Measurements from ENCODE around the gene VCPKMT.

VCPKMT gene

GRCh38 chr14:50116181-50116956 is at the start of gene VCPKMT:
VCPKMT (minus strand) TSS chr14:50116572; CDS start chr14:50116552, 20 bp downstream.
- DNase-seq (ENCODE audit: low read depth in 3 of 3): peak; percentile 93 to 94 (median 93)

- DNase-seq (ENCODE audit: low read depth in 3 of 3): no peak
Observed at GRCh38 chr14:50156111-50156510, 39.7 kb upstream of the VCPKMT start.

- DNase-seq (ENCODE audit: low read depth in 3 of 3): no peak
Observed at GRCh38 chr14:50148799-50149198, 32.4 kb upstream of the VCPKMT start.

GRCh38 chr14:50139192-50139591 is 22.8 kb upstream of the VCPKMT start:
- no peak for DNase-seq (ENCODE audit: low read depth in 3 of 3)

GRCh38 chr14:50127802-50128201 is 11.4 kb upstream of the VCPKMT start:
- no peak for DNase-seq (ENCODE audit: low read depth in 3 of 3)

GRCh38 chr14:50123062-50123461 is 6.7 kb upstream of the VCPKMT start:
- DNase-seq (ENCODE audit: low read depth in 3 of 3): no peak

GRCh38 chr14:50122291-50122690 is 5.9 kb upstream of the VCPKMT start:
- DNase-seq (ENCODE audit: low read depth in 3 of 3): no peak

GRCh38 chr14:50121486-50121885 is 5.1 kb upstream of the VCPKMT start:
- no peak for DNase-seq (ENCODE audit: low read depth in 3 of 3)

- no peak for DNase-seq (ENCODE audit: low read depth in 3 of 3)
Observed at GRCh38 chr14:50117456-50117855, 1.1 kb upstream of the VCPKMT start.

GRCh38 chr14:50116966-50117365 is 594 bp upstream of the VCPKMT start:
- DNase-seq (ENCODE audit: low read depth in 3 of 3): no peak

- DNase-seq (ENCODE audit: low read depth in 3 of 3): no peak
Observed at GRCh38 chr14:50113381-50114035, 2.9 kb downstream of the VCPKMT start.

GRCh38 chr14:50110323-50111037 is 5.9 kb downstream of the VCPKMT start:
- DNase-seq (ENCODE audit: low read depth in 3 of 3): no peak

- no peak for DNase-seq (ENCODE audit: low read depth in 3 of 3)
Observed at GRCh38 chr14:50109342-50109741, 7.0 kb downstream of the VCPKMT start.

- DNase-seq (ENCODE audit: low read depth in 3 of 3): no peak
Observed at GRCh38 chr14:50107850-50108249, 8.5 kb downstream of the VCPKMT start.

- no peak for DNase-seq (ENCODE audit: low read depth in 3 of 3)
Observed at GRCh38 chr14:50106178-50106577, 10.2 kb downstream of the VCPKMT start.

- no peak for DNase-seq (ENCODE audit: low read depth in 3 of 3)
Observed at GRCh38 chr14:50103558-50103957, 12.8 kb downstream of the VCPKMT start.

GRCh38 chr14:50101417-50101816 is 15.0 kb downstream of the VCPKMT start:
- no peak for DNase-seq (ENCODE audit: low read depth in 3 of 3)

GRCh38 chr14:50100805-50101204 is 15.6 kb downstream of the VCPKMT start:
- no peak for DNase-seq (ENCODE audit: low read depth in 3 of 3)

GRCh38 chr14:50099335-50099734 is 17.0 kb downstream of the VCPKMT start:
- DNase-seq (ENCODE audit: low read depth in 3 of 3): no peak

GRCh38 chr14:50095895-50096294 is 20.5 kb downstream of the VCPKMT start:
- DNase-seq (ENCODE audit: low read depth in 3 of 3): no peak

- no peak for DNase-seq (ENCODE audit: low read depth in 3 of 3)
Observed at GRCh38 chr14:50094056-50094755, 22.2 kb downstream of the VCPKMT start.

GRCh38 chr14:50093496-50093895 is 22.9 kb downstream of the VCPKMT start:
- no peak for DNase-seq (ENCODE audit: low read depth in 3 of 3)

All from stimulated activated CD4-positive, alpha-beta T cell treated with anti-CD3 and anti-CD28 coated beads, TNF-alpha, amount 100 ng/mL, for 4 hours (primary cell).